GM13977 (cell line): ENCODE measurements around the gene NTRK2.

Source experiments
- DNase-seq: peaks from one replicate; pipeline ENCODE4 v3.0.0; 2012; ENCODE audit warnings: low spot score
- in situ Hi-C: fragments of 300-500 bp; cut with MboI; formaldehyde crosslinking; loops from one replicate; pipeline ENCODE4 v1.12.0; 2022; ENCODE audit warnings: low sequenced_read_pairs, low pct_unique_long_range_greater_than_20kb, mixed read lengths, inconsistent platforms; ENCODE audit not compliant: unreplicated experiment
- TF ChIP-seq, protein P1 (sequence below): IDR thresholded peaks from 2 replicates; pipeline ENCODE4 v1.5.1; 2012; ENCODE audit warnings: mild to moderate bottlenecking, control low read depth; ENCODE audit not compliant: insufficient read depth; ENCODE audit errors: extremely low read depth, missing control alignments

NTRK2 gene

DNA sequence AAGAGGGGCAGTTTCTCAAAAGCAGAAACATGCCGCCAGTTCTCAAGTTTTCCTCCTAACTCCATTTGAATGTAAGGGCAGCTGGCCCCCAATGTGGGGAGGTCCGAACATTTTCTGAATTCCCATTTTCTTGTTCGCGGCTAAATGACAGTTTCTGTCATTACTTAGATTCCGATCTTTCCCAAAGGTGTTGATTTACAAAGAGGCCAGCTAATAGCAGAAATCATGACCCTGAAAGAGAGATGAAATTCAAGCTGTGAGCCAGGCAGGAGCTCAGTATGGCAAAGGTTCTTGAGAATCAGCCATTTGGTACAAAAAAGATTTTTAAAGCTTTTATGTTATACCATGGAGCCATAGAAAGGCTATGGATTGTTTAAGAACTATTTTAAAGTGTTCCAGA, 142.8 kb downstream of the NTRK2 start:
- no peak for DNase-seq
- TF ChIP-seq, protein P1, sequence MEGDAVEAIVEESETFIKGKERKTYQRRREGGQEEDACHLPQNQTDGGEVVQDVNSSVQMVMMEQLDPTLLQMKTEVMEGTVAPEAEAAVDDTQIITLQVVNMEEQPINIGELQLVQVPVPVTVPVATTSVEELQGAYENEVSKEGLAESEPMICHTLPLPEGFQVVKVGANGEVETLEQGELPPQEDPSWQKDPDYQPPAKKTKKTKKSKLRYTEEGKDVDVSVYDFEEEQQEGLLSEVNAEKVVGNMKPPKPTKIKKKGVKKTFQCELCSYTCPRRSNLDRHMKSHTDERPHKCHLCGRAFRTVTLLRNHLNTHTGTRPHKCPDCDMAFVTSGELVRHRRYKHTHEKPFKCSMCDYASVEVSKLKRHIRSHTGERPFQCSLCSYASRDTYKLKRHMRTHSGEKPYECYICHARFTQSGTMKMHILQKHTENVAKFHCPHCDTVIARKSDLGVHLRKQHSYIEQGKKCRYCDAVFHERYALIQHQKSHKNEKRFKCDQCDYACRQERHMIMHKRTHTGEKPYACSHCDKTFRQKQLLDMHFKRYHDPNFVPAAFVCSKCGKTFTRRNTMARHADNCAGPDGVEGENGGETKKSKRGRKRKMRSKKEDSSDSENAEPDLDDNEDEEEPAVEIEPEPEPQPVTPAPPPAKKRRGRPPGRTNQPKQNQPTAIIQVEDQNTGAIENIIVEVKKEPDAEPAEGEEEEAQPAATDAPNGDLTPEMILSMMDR, result no peak
- in situ Hi-C loops, result no loop called here

DNA sequence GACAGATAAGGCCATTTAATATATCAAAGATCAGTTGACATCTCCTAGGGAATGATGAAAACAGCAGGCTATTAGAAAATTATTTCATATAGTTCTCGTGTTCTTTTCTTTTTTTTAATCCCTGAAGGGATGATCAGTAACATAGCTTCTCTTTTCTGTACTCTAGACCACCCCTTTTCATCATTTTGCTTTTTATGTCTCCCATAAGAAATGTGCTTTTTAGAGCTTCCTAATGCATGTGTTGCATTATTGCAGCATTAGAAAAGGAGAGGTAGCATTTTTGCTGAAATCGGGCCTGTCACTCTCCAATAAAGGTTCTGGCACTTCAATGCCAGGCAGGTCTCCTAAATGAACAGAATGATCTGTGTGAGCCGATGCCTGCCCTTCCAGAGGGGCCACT, 143.3 kb downstream of the NTRK2 start:
- TF ChIP-seq, protein P1, result no peak
- DNase-seq, result no peak
- in situ Hi-C loops, result no loop called here

DNA sequence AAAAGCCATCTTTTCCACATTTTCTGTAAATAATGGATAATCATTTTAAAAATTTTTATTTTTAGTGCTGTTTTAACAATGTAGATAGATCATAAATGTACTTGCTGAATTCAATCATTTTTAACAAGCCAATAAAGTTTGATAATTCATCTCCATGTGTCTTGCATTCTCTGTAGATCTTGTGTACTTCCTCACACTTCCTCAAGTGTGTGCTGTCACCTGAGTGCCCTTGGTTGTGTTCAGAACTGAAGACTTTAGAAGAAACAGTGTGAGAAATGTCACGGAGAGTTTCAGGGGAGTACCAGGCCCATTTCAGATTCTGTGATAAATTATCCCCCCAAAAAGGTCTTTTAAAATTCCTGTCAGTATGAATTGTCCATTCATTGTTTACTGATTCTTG, 146.0 kb downstream of the NTRK2 start:
- TF ChIP-seq, protein P1, result no peak
- DNase-seq, result no peak
- in situ Hi-C loops, result no loop called here

DNA sequence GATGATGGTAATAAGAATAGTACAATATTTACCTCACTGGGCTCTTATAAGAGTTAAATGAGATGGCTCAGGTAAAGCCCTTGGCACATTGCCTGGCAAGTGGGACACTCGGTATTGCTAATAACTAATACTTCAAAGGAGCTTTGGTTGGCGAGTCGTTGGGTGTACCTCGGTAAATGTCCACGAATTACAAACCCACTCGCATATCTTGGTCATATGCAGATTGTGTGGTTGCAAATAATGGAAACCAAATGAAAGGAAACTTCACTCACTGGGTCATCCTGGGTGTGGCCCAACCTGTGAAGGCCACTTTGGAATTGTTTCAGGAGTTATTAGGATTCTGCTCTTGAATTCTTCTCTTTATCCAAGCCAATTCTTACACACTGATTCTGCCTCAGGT, 147.5 kb downstream of the NTRK2 start:
- DNase-seq, result no peak
- in situ Hi-C loops, result no loop called here

DNA sequence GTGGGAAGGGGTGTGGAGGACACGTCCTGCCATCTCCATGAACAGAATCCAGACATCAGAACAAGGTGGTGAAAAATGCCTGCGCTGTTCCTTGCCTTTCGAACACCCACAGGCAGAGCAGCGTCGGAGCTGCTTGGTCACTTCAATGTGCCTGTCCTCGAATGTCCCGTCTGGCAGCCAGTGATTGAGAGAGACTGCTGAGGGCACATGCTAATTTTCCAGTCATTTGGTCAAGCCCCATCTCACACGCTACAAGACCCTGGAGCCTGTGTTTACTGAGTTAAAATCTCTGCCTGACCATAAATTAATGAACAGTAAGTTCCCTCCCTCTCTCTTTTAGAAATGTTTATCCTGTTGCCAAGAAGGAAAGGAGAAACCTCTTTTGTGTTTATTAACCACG, 149.3 kb downstream of the NTRK2 start:
- in situ Hi-C loops, result no loop called here
- TF ChIP-seq, protein P1, result no peak
- DNase-seq, result no peak

More for the DNA sequence above, 147.5 kb downstream of the NTRK2 start:
- TF ChIP-seq, protein P1, result no peak

DNA sequence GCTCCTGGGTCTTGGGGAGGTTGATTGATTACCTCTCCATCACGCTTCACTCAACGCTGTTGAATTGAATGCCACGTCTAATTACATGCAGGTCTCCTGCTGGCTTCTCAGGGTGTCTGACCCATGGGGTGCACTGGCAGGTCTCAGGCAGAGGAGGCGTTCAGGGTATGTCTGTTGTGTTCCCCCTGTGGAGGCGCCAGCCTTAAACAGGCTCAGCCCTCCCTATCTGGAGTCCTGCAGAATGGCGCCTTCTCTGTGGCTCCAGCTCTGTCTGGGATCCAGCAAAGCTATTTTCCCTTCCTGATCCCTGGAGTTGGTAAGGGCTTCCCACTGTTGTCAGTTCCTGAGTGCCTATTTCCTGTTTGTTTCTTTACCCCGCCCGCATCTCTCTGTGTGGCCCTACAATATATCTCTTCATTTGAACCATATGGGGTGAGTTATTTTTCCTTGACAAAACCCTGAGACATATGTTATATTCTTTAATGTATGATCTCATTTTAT, 150.0 kb downstream of the NTRK2 start:
- no peak for DNase-seq
- in situ Hi-C loops, result no loop called here
- TF ChIP-seq, protein P1, result no peak

DNA sequence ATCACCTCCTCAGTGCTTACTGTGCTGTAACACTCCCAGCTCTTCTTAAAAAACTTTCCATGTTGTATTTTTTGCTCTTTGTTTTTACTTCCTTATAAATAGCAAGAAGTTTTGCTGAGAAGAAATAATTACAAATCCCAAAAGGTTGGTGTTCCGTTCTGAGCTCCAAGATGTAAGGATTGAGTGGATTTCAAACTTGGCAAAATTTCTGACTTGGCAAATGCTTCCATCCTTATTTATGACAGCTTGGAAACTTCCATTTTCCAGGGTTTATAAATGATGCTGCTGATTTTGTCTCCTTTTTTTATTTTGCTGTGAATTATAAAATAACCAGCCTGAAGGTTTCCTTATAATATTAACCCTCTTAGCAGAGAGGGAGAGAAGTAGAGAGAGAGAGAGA, 151.9 kb downstream of the NTRK2 start:
- TF ChIP-seq, protein P1, result no peak
- no peak for DNase-seq
- in situ Hi-C loops, result no loop called here
